AG09319 (cell line): ENCODE measurements around the gene E2F6.

Experiments used
- DNase-seq: peaks from one replicate; pipeline ENCODE4 v3.0.0-alpha.2; 2010; ENCODE audit warnings: low read depth; ENCODE audit errors: extremely low read depth
- CTCF ChIP-seq: IDR thresholded peaks from 2 replicates; pipeline ENCODE4 v1.5.1; 2011; ENCODE audit warnings: low read depth, mild to moderate bottlenecking, inconsistent platforms, low read length, moderate library complexity

E2F6 gene

GRCh38 chr2:11492720-11493119 lies 26.8 kb upstream of the E2F6 start:
- no peak for TF ChIP-seq CTCF
- no peak for DNase-seq

GRCh38 chr2:11492244-11492643 lies 26.3 kb upstream of the E2F6 start:
- no peak for TF ChIP-seq CTCF
- no peak for DNase-seq

- no peak for TF ChIP-seq CTCF
- no peak for DNase-seq
Measured at GRCh38 chr2:11491348-11491933, 25.5 kb upstream of the E2F6 start.

GRCh38 chr2:11490194-11490593 lies 24.2 kb upstream of the E2F6 start:
- DNase-seq, result no peak
- no peak for TF ChIP-seq CTCF

- no peak for TF ChIP-seq CTCF
- no peak for DNase-seq
Measured at GRCh38 chr2:11488809-11489208, 22.8 kb upstream of the E2F6 start.

GRCh38 chr2:11483806-11484617 lies 18.1 kb upstream of the E2F6 start:
- no peak for DNase-seq
- no peak for TF ChIP-seq CTCF

- DNase-seq, result no peak
- no peak for TF ChIP-seq CTCF
Measured at GRCh38 chr2:11482473-11483035, 16.6 kb upstream of the E2F6 start.
